ENCODE measurements around the gene TIGD1.

DNA sequence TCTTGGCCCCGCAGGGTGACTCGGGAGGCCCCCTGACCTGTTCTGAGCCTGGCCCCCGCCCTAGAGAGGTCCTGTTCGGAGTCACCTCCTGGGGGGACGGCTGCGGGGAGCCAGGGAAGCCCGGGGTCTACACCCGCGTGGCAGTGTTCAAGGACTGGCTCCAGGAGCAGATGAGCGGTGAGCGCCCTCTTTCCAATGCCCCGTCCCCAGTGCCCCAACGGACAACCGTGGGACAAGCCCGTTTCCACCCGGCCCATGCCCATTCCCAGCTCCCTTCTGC is 27.0 kb downstream of the TIGD1 start:
- TF ChIP-seq CTCF (IDR thresholded peaks at IDR 0.05 in 8 of 11, conservative IDR thresholded peaks at IDR 0.05 in 3 of 11) (no peak), POLR2AphosphoS5 (IDR thresholded peaks at IDR 0.05) (no peak)

All from spleen (tissue), 7 donors.